GM21723 (cell line): ENCODE measurements around the gene OXCT1.
"Not testable (repeated sequence)": the region's sequence is repeated elsewhere in the genome, so short reads cannot be mapped to it uniquely, and the experiment has no call there.

Source experiments
- ATAC-seq: cut with Tn5 transposase; IDR thresholded peaks from one replicate; pipeline ENCODE4 v1.9.1; 2021; ENCODE audit warnings: mild to moderate bottlenecking, moderate library complexity; ENCODE audit not compliant: unreplicated experiment

The OXCT1 gene

DNA sequence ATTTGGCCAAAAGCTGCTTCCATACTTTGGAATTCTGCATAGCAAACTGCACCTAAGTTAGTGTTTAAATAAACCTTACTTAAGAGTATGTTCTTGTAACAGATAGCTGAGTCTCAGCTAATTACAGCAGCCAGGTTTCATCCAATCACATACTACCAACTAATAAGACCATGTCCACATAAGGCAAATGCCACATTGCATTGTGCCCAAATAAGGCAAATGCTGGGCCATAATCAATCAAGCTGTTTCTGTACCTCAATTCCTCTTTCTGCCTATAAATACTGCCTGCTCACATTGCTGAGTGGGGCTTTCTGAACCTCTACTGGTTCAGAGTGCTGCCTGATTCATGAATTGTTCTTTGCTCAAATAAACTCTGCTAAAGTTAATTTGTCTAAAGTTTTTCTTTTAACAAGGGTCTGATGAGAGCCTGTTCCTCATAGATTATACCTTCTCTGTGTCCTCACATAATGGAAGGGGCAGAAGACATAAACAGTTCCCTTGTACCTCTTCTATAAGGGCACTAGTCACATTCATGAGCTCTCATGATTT lies 4.4 kb upstream of the OXCT1 start:
- no peak for ATAC-seq

DNA sequence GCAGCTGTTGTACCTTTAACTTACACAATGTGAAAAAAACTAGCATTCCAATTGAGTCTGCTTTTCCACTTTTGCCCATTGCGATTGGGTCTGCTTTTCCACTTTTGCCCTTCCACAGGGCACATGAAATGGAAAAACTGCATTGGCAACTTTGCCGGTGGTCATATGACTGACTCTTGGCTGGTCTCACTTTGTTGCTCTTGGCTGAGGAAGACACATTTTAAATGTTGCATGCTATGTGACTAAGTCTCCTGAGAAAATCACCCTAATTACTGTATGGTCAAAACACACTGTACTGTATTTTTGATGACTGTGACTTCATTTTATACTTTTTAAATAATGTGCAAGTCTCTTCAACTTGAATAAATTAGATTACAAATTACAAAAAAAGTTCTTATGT lies 1.6 kb upstream of the OXCT1 start:
- ATAC-seq: no peak

DNA sequence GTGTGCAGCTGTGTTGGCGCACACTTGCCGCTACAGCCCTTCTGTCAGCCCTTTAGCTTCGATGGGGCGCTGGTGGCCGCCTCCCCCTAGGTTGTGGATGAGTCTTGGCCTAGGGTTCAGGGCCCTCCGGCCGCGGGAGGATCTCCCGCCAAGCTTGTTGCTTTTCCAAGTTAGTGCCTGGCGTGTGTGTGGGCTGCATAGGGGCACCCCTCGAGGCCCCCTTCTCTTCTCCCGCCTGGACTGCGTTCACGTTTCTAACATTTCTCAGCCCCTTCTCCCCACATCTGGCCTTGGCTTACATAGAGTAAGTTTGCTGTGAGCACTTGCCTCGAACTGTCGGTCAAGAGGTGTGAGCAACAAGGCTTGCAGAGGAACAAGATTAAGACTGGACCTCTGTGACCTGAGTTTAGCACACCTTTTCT lies 413 bp upstream of the OXCT1 start:
- no peak for ATAC-seq

DNA sequence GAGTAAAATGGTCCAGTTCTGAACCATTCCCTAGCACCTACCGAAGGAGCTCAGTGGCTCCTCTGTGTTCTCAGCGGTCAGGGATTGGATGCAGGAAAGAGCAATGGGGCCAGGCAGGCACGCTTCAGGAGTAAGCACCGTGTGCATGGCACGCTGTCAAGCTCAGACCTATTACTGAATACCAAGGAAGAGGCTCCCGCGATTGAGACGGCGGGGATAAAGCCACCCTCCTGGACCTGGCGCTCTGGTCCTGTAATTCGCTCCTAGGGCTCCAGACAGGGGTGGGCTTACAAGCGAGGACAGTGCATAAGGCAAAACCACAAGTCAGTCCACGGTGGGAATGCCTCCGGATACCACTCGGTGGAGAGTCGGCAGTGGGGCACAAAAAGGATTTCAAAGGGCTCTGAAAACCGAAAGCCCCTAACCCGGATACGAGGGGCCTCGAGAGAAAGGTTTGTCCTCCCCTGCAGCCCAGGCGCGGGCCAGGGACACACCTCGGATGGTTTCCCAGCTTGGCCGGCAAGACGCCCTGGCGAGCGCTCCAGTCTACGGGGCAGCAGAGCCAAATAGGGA lies 988 bp downstream of the OXCT1 start:
- no peak for ATAC-seq

DNA sequence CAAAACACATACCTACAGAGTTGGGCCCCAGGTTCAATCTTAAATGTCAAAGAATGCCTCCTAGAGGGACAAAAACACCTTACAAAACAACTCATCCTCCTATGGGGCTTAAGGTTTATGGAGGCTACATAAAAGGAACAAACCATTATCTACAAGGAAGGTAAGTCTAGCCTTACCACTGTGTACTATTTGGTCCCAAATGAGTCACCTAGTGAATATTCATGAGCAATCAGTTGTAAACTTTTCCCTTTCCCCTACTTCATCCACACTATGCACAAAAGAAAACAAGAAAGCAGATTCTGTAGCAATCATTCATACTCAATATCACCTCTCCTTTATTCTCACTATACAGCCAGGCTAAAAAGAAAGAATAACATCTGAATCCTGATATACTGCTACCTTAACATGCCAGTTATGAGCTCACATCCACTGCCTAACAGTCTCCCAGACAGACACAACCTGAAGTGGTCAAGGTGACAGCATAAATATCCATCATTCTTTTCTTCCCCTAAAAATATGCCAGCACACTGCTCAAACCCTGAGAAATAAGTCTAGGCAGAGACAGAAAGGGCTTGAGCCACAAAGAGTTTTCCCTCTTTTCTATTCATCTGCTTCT lies 6.2 kb downstream of the OXCT1 start:
- no peak for ATAC-seq

DNA sequence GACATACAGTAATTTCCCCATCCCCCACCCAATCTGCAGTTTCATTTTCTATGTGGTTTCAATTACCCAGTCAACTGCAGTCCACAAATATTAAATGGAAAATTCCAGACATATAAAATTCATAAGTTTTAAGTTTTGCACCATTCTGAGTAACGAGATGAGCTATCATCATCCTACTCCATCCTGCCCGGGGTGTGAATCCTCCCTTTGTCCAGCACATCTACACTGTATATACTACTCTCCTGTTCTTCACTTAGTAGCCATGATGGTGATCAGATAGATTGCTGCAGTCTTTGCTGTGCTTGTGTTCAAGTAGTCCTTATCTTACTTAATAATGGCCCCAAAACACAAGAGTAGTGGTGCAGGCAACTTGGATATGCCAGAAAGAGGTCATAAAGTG lies 11.3 kb downstream of the OXCT1 start:
- ATAC-seq: no peak

DNA sequence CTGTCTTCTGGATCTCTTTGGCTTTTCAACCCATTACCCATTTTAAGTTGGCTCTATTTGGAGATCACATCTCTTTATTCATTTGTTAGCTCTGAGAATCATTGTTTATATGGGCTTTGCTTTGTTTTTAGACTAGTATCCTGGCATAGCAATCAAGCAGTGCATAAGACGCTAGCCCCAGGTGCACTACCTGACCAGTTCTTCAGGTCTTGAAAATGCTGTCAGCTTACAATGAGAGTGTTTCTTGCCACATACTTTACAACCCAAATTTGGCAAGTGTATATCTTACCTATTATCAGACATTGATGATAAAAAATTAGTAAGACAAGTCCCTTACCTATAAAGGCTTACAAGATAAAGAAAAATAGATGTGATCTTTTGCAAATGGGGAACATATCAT lies 12.2 kb downstream of the OXCT1 start:
- no peak for ATAC-seq

DNA sequence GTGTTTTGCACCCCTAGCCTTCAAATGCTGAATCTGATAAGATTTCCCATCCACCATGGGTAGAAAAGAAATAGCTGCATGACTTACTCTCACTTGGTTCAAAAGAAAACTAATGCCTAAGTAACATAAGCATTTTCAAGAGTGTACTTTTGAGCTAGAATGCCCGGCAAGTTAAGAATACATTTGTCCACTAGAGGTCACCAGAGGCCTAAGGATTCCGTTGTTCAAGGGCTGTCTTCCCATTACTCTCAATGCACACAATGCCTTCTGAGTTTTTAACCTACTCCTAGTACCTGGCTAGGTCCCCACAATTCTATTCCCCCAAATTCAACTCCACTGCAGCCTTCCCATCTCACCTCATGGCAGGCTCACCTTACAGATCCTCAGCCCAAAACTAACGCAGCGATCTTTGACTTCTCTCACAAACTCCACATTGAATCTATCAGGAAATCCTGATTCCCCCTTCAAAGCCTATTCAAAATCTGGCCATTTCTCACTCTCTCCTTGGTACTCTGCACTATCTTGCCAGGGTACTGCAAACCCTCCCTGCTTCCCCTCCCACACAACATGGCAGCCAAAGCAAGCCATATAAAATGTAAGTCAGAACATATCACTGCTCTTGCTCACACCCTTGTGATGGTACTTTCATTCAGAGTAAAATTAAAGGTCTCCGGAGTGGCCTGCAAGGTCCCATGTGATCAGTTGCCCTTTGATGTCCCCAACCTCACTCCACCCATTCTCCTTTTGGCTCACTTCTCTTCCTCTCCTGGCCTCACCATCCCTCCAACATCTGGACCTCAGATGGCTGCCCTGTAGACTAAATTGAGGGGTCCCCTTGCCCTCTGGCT lies 13.4 kb downstream of the OXCT1 start:
- peak; percentile 94 for ATAC-seq

DNA sequence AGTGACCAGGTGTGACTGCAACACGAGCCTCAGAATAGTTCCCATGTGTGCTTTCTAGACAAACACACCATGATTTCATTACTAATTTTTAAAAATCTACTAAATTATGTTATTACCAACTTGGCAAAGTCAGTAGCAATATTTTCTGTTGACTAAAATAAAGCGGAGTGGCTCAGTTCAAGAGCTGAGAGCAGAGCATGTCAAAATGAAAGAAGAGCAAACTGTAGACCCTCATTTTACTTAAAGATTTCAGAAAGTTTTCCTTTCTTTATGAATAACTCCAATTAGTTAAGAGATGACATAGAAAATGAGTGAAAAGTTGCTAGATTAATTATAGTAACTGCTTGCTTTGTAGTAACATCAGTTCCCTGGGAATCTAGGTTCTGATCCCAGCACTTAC lies 17.9 kb downstream of the OXCT1 start:
- ATAC-seq: no peak

DNA sequence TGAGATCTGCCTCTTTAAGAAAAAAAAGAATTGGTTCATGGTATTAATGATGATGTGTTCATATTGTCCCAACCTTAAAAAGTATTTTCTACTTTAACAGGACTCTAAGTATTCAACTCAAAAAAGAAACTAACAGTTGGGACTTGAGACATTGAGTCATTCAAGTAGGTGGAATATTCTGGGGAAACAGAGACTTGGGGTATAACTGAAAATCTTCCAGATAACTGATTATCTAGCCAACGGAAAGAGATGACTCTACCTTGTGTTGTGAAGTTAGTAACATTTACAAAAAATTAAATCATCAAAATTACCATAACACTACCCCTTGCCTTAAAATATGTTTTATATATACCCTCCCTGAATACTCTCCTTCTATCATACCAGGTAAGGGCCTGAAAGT lies 19.1 kb downstream of the OXCT1 start:
- no peak for ATAC-seq

DNA sequence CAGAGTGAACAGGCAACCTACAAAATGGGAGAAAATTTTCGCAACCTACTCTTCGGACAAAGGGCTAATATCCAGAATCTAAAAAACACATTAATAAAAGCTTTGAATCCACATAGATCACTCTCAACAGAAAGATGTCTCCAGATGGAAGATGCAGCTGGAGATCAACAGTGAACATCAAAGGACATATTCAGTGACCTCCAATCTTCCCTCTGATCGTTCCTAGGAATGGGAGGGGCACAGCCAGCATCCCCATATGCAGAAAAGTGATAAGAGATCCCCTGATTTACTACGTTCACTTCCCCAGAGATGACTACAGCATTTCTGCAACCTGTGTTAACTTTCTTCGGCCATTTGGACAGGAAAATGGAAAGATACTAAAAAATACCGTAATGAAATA lies 21.2 kb downstream of the OXCT1 start:
- ATAC-seq: no peak

DNA sequence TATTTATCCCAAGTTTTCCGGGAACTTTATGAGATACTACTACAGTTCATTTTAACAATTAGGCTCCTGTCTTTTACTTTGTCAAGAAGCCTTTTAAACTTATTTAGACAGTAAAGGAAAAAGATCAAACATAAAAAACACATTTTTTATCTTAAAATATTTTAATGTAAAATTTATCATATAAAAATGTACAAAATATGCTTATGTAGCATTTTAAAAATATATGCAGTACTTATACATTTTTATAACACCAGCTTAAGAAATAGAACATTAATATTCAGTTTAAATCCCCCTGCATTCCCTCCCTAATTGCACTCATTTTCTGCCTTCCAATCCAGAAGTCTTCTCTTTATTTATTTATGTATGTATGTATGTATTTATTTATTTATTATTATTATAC lies 24.5 kb downstream of the OXCT1 start:
- ATAC-seq: not testable (repeated sequence)

DNA sequence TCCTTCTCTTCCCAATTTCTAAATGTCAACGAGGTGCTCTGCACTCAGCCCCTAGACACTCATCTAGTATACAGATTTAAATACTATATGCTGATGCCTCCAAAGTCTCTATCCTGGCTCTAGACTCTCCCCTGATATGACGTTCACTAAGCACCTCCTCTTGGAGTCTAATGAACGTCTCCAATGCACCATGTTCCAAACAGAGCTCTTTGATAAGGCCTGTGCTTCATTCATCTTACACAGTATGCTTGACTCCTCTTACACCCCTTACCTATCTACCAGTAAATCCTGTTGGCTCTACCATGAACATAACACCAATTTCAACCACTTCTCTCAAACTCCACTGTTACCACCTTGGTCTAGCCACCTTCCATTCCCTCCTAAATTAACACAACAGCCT lies 25.7 kb downstream of the OXCT1 start:
- ATAC-seq: no peak

DNA sequence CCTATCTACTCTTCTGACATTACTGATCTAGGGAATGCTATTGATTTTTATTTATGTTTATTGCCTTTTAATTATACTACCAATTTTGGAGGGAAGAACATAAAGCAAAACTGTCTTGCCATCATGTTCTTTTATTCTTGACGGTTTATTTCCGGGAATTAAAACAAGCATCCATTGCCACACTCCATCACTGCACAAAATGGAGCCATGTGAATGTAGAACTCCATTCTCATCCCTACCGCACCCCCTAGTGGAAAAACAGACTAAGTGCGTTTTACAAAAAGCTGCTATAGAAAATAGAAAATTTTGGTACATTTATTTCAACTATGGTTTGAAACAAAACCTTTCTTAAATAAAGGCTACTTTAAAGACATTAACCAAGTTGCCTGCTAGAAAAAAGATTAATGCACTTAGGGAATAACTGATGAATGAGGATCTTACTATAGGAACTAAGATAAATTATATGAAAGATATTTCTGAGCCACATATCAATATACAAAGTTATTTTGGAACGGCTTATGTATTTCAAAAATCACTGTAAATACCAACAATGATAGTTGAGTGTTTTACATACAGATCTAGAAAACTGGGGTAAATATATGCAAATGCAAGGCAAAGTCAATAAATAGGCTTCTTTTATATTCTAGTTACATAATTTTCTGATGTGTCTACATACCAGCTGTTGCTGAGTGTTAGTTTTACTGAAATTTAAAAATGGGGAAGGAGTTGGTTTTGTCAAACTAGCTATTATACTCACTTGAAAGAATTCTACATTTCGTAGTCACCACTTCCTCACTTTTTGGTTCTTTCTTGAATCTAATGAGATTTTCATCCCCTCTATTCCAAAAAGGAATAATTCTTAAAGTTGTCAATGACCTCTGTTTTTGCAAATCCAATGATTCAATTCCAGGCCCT lies 26.5 kb downstream of the OXCT1 start:
- peak; percentile 74 for ATAC-seq

DNA sequence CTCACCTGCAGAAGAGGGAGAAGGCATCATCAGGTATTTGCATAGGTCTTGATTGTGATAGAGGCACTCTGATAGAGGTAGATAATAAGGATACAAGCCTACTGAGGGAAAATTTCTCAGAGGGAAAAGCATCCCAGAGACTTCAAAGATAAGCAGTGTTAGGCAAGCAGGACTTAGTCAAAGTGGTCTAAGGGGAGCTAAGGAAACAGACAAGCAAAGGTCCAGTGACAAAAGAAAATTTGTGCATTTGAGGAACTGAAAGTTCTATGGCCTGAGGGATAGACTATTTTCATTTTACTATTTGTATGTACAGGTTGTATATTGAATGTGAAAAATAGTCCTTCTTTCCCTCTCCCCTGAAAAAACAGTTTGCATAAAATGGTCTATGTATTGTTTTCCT lies 27.4 kb downstream of the OXCT1 start:
- ATAC-seq: peak; percentile 87

DNA sequence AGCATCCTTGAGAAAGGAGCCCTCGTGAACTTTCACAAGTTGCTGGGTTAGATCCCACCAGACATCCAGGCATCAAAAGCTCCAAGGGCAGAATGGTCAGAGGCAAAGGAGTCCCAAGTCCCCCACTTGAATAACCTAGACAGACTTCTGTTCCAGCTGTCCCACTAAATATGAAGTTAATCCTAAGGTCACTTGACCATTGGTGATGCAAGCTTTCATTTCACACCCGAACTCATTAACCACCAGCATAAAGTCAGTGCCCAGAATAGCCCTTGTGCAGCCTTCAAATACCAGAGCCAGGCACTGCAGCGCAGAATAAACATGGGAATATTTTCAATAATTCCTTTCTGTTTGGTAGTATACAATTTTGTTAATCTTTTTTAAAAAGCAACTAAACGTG lies 28.9 kb downstream of the OXCT1 start:
- ATAC-seq: no peak

DNA sequence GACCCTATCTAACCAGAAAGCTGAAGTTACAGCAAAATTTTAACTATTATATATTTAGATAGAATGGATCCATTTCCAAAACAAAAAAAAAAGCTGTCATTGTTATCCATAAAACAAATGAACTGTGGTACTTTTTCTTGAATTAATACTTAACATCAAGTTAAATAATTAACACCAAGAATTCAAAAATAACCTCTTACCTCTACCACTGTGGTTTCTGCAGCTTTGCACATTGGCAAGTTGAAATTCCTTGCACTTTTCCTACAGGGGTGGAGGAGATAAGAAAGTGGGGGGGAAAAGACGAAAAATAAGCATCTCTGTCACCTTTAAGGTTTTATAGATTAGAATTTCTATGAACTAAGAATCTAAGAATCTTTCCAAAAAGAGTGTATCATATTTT lies 30.0 kb downstream of the OXCT1 start:
- ATAC-seq: no peak

DNA sequence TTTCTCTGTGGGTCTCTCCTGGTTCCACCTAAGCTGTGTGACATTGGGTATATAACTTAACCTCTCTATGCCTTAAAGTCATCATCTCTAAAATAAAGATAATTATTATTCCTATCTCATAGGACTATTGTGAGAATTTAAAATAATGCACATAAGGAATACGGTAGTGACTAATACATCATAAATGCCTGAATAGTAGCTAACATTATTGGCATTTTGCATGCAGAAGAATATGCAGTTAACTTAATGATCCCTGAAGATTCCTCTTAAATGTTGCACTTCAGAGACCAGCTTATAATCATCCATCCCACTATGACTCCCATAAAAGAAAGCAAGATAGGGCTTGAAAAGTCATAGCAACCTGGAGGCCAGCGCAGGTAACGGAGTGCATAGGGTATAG lies 32.4 kb downstream of the OXCT1 start:
- no peak for ATAC-seq

DNA sequence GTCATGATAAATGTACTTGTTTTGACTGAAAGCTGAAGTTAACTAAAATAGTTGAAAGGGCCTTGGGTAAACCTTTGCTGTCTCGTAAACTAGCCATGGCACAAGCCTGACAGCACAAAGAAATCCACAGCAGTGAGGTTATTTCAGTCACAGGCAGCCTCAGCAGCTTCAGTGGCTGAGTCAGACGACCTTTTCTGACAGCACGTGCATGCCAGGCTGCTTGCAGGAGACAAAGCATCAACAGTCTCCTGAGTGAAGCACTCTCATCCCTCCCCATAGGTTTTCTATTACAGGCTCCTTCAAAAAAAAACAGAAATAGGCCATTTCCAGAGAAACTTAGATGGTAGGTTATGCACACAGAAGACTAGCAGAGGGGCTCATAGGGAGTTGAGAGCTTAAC lies 34.6 kb downstream of the OXCT1 start:
- ATAC-seq: no peak

DNA sequence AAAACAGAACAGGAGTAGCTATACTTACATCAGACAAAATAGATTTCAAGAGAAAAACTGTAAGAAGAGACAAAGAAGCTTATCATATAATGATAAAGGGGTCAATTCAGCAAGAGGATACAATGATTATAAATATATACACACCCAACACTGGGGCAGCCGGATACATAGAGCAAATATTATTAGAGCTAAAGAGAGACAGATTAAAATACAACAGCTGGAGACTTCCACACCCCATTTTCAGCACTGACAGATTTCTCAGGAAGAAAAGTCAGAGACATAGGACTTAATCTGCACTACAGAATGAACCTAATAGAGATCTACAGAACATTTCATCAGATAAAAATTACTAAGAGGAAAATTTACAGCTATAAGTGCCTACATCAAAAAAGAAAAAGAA lies 35.7 kb downstream of the OXCT1 start:
- no peak for ATAC-seq

DNA sequence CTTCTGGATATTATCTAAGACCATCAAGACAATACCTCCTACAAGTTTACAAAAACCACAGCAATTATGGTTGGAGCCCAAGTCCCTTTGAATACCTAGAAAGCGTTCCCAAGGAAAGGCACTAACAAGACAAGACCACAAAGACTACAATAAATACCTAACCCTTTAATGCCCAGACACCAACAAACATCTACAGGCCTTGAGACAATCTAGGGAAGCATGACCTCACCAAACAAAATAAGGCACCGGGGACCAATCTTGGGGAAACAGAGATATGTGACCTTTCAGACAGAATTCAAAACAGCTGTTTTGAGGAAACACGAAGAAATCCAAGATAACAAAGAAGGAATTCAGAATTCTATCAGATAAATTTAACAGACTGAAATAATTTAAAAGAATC lies 37.8 kb downstream of the OXCT1 start:
- ATAC-seq: no peak
